ENCODE results near the gene SKA2.
"Not testable (repeated sequence)": the region's sequence is repeated elsewhere in the genome, so short reads cannot be mapped to it uniquely, and the experiment has no call there.

SKA2 gene

DNA sequence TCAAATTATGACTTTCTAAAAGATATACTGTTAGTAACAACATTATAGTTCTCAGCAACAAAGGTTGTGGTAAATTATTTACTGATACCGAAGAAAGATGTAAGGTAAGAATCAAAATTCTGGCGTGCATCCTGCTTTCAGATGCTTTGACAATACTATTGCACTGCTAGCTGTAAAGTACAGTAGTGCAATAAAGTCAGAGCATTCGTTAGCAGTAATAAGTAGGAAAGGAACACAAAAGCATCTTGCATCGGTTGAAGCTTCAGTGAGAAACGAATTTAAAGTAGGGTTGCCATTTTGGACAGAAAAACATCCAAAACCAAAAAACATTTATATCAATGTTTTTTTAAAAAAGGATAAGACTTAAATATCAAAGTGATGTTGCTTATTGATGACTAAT lies 4.0 kb downstream of the SKA2 start:
- no peak for DNase-seq

DNA sequence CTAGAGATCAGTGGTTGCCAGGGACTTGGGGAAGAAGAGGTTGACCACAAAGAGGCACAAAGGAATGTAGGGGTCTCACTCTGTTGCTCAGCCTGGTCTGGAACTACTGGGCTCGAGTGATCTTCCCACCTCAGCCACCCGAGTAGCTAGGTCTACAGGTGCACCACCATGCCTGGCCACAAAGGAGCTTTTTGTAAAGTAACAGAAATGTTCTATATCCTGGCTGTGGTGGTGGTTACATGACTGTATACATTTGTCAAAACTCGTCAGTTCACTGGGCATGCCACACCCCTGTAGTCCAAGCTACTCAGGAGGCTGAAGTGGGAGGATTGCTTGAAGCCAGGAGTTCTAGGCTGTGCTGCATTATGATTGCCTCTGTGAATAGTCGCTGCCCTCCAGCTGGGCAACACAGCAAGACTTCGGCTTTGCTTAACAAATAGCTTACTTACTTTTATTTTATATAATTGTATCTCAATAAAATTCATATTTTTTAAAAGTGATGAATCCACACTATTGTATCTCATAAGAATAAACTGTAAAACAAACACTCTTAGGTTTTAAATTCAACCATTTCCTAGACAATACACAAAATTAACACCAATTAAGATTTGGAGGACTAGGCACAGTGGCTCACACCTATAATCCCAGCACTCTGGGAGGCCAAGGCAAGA lies 5.0 kb downstream of the SKA2 start:
- no peak for DNase-seq

DNA sequence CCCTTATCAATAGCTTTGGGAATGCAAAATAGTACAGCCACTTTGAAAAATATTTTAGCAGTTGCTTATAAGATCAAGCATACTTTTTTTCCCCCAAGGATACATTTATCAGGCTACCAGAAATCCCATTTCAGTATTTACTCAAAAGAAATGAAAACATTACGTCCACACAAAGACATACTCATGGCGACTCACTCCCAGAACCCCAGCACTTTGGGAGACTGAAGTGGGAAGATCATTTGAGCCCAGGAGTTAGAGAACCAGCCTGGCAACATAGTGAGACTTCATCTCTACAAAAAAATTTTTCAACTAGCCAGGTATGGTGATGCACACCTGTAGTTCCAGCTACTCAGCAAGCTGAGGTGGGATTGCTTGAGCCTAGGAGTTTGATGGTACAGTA lies 5.9 kb downstream of the SKA2 start:
- no peak for DNase-seq

DNA sequence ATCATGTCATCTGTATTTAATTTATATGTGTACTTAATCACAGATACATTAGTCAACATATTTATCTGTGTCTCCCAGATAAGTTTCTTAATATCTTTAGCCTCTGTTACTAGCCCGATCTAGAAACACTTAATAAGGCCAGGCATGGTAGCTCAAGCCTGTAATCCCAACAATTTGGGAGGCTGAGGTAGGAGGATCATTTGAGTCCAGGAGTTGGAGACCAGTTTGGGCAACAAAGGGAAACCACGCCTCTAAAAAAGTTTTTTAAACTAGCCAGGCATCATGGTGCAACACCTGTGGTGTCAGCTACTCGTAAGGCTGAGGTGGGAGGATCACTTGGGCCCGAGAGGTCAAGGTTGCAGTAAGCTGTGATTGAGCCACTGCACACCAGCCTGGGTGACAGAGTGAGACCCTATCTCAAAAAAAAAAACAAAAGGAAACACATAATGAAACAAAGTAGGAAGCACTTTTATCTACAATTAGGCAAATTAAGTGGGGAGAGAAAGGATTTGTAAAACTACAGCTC lies 9.4 kb downstream of the SKA2 start:
- no peak for DNase-seq

DNA sequence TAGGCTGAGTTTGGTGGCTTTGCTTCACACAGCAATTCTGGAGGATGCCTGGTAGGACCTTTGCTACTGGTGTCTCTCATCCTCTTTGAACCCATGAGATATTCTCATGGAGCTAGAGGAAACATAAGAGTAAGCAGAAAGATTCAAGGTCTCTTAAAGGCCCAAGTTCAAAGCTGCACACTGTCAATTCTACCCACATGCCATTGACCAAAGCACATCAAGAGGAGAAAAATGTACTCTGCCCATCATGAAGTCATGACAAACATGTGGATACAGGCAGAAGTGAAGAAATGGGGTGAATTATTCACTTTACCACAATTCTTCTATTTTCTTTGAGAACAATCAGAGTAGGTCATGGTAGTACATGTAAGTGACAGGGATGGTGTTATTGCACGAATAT lies 13.1 kb downstream of the SKA2 start:
- no peak for DNase-seq

DNA sequence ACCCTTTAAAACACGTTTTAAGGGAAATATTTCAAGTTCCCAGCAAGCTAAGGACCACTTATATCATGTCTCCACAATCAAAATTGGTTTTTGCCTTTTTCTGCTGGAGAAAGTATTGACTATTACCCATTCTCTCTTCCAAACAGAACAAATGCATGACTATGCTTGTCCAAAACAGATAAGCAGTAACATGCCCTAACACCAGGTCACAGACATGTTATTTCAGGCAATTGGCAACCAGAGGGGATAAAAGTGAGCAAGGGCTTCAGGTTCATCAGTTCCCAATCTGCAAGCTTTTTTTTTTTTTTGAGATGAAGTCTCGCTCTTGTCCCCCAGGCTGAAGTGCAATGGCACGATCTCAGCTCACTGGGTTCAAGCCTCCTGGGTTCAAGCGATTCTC lies 15.0 kb downstream of the SKA2 start:
- no peak for DNase-seq

DNA sequence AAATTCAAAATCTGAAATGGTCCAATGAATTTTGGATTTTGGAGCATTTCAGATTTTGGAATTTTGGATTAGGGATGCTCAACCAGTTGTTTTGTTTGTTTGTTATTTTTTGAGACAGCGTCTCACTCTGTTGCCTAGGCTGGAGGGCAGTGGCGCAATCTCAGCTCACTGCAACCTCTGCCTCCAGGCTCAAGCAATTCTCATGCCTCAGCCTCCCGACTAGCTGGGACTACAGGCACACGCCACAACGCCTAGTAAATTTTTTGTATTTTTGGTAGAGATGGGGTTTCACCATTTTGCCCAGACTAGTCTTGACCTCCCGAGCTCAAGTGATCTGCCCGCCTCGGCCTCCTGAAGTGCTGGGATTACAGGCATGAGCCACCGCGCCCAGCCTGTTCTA lies 16.6 kb downstream of the SKA2 start:
- DNase-seq = not testable (repeated sequence)

DNA sequence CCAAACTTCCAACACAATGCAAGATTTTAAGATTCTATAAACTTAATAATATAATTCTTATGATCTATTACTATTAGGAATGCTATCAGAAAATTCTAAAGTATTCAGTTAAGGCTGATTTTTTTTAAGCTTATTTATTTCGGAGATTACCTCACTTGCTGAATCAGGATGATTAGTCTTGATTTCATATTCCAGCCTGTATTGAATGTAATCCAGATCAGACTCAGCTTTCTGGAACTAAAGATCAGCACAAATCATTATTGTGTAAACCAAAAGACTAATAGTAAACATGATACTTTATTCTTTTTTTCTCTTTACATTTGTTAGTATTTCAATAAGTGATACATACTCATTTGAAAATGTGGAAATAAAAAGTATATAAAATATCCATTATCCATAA lies 23.9 kb downstream of the SKA2 start:
- no peak for DNase-seq

DNA sequence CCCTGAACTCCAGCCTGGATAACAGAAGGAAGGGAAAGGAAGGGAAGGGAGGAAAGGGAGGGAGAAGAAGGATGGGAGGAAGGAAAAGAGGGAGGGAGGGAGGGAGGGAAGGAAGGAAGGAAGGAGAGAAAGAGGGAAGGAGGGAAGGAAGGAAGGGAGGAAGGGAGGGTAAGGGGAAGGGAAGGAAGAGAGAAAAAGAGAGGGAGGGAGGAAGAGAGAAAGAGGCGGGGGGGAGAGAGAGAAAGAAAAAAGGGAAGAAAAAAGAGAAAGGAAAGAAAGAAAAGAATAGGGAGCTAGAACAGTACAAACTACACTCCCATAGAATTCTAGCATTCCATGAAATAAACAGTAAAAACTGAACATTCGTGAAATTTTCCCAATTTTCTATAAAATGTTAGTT lies 25.2 kb downstream of the SKA2 start:
- no peak for DNase-seq

DNA sequence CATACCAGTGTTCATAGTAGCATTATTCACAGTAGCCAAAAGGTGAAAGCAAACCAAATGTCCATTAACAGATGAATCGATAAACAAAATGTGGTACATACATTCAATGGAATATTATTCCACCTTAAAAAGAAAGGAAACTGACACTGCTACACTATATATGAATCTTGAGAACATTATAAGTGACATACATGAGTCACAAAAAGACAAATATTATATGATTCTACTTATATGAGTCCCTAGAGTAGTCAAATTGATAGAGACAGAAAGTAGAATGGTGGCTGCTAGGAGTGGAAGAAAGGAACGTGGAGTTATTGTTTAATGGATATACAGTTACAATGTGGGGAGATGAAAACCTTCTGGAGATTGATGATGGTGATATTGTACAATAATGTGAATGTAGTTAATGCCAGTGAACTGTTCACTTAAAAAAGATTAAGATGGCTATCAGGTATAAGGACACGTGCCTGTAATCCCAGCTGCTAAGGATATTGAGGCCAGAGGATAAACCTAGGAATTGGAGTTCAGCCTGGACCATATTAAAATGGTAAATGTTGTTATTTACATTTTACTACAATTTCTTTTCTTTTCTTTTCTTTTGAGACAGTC lies 28.1 kb downstream of the SKA2 start:
- no peak for DNase-seq

DNA sequence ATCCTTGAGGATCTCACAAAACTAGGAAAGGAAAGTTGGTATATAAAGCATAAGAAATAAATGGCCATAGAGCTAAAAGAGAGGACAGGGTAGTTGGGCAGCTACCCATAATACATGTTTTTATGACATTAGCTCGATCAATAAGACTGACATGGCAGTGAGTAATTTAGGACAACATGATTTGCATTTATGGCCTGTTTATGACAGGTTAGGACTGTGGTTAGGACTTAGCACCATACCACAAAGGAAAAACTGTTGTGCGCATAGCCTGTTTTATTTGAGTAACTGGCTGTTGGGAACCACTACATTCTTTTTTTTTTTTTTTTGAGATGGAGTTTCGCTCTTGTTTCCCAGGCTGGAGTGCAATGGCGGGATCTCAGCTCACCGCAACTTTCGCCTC lies 30.3 kb downstream of the SKA2 start:
- no peak for DNase-seq

DNA sequence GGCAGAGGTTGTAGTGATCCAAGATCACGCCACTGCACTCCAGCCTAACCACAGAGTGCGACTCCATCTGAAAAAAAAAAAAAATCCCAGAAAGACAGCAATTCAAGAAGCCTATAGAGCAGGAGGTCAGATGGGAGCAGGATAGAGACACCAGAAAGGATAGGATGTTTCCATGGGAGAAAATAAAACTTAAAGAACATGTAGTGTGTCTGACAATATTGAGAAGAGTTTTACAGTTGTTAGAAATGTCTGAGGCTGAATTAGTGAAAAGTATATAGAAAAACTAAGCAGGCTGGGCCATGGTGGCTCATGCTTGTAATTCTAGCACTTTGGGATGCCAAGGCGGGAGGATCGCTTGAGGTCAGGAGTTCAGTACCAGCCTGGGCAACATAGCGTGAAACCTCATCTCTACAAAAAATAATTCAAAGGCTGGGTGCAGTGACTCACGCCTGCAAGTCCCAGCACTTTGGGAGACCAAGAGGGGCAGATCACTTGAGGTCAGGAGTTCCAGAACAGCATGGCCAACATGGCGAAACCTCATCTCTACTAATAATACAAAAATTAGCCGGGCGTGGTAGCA lies 33.0 kb downstream of the SKA2 start:
- no peak for DNase-seq

DNA sequence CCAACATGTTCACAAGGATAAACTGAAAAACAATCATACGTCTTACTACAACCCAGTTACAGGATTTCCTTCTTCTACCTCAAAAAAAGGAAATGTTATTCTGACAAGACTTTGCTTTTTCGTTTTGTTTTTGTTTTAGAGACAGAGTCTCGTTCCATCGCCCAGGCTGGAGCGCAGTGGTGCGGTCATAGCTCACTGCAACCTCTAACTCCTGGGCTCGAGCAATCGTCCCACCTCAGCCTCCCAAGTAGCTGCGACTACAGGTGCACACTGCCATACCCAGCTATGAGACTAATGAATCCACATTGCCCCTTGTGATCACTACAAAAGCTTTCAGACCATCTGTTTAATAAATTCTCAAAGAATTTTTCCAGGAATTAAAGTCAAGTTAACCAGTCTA lies 39.5 kb downstream of the SKA2 start:
- no peak for DNase-seq

DNA sequence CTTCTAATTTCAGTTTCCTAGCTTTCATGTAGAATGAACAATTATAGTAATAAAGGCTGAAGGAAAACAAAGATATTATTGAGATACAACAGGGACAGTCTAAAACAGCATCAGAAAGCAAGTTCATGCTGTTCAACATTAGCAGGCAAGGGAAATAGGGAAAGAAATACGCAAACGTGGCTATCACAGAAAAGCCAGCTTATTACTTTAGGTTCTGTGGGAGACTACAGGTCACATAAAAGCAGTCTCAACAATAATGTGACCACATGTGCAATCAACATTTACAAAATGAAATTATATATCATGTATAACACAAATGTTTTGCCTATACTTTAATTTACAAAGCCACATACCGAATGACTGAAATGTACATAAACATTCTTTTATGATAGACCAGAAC lies 43.4 kb downstream of the SKA2 start:
- DNase-seq = no peak

DNA sequence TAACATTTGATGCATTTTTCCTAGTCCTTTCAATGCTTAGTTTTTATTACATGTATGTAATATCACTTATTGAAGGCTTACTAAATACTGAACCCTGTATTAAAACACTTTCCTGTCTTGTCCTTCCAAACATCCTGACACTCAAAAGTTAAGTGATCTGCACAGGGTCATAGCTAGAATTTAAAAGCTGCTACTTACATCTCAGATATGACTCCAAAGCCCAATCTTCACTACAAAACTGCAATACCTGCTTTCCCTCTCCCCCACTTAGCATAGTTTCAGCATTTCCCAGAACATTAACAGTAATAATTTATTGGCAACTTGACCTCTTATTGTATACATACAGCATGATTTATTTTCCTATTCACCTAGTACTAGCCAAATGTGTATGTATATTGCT lies 44.0 kb downstream of the SKA2 start:
- no peak for DNase-seq

DNA sequence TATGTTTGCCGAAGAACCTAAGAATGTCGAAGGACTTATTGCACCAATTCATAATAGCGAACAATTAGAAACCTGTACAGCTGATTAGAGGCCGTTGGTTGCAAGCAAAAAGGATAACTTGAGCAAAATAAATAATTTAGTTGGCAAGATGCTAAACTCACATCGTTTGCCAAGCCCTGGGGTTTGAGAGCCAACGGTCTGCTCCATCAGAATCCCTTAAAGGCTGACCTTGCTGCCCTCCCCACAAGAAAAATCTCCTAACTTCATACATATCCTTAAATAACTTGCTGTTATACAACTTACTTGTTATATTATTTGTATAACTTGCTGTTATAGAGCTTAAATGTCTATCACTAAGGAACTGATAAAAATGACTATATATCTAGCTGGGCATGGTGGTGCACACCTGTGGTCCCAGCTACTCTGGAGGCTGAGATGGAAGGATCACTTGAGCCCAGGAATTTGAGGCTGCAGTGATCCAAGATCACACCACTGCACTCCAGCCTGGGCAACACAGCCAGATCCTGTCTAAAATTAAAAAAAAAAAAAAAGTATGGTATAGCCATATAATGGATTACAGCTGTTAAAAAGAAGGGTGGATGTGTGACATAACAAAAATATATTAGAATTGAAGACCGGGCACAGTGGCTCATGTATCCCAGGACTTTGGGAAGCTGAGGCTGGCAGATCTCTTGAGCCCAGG lies 46.4 kb downstream of the SKA2 start:
- no peak for DNase-seq

DNA sequence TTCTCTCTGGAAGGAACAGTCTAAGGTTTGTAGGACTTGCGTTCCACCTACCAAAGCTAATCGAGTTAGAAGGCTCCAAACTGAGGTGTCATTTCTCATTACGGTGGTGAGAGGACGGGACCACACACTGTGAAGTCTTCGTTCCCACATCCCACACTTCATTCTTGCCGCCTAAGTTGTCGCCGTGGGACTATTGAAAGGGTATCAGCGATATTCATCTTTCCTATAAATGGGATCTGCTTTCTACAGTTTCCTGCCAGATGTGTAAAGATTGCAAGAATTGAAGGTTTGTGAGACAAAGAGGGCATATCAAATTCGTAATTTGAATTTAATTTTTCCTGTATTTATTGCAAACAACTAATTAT lies 47.7 kb downstream of the SKA2 start:
- no peak for DNase-seq

DNA sequence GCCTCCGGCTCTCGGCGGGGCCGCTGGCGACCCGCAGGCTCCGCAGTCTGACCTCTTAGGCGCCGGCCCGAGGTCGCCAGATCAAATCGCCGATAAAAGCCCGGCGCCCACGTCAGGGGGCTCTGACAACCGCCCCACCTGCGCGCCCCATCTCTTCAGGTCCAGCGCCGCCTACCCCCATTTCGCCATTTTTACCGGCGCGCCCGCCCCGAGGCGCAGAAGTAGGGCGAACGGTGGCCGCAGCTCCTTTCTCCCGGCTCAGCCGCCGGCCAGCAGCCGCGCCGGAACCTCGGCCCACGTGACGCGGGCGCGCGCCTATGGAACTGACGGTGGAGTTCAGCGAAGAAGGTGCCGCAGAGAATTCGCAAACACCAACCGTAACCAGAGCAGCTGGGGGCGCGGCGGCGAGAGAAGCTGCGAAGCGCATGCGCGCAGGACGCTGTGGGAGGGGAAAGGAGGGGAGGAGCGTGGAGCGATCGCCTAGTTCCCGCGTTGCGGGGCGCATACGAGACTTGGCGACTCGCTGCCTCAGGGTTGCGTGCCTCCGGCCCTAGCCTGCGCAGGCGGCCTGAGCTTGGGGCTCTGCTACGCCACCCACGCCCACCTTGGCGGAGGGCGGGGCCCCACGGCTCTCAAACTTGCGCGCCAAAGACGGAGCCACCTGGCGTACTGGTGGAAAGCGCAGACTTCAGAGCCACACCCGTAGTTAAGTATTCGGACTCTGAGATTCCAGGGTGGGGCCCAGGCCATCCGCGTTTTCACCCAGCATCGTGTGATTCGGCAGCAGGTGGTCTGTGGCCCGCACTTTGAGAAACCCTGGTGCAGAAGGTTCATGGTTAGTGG lies 48.3 kb downstream of the SKA2 start, which contains the start of gene TRIM37:
Gene TRIM37, minus strand, starts transcription at position 418 of the 843 bp plus-strand sequence. CDS start 419 bp downstream, outside the sequence.
- peak; percentile 99 to 100 for DNase-seq

DNA sequence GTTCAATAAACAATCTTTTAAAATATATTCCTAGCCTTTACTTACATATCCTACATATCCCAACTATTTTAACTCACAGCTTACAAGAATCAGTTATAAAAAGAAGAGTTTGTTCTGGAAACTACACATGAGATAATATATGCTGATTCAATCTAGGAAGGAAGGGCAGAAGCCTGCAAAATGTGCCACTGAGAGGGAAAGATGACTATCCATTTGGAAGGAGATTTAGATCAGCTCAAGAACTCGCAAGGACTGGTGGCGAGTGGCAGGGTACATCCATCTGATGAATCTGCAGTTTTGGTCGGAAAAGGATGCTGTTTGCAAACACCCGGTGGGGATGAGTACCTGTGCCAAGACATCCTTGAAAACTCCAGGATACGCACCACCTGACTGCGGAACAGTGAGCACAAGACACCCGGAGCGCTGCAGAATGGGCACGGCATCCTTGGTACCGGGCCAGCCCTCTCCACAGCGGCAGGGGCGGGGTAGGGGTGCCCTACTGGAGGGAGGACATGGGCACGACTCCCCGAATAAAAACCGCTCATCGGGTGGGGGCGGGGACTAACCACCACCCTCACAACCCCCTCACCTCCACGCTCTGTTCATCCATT lies 49.0 kb downstream of the SKA2 start:
- peak; percentile 58 to 73 for DNase-seq

DNA sequence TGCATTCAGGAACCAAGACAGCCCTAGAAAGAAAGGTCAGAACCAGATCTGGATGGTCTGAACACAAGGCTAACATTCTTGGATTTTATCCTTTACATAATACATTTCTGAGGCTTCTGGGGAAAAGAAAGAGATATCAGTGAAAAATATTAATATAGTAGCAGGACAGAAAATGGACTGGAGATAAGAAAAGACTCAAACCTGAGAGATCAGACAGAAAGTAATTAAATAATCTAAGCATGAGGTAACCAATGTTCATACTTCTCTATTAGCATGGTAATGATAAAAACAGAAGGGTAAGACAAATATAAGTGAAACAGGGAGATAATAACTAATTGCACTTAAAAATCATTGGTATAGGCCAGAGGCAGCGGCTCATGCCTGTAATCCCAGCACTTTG lies 53.8 kb downstream of the SKA2 start:
- no peak for DNase-seq

DNA sequence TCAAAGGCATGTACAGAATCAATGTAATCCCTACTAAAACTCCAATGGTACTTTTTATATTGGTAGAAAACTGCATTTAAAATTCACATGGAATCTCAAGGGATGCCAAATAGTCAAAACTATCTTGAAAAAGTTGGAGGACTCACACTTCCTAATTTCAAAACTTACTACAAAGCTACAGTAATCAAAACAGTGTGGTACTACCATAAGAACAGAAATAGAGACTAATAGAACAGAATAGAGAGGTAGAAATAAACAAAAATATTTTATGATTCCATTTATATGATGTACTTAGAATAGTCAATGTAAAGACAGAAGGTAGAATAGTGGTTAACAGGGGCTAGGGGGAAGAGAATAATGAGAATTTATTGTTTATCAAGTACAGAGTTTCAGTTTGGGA lies 57.1 kb downstream of the SKA2 start:
- no peak for DNase-seq

DNA sequence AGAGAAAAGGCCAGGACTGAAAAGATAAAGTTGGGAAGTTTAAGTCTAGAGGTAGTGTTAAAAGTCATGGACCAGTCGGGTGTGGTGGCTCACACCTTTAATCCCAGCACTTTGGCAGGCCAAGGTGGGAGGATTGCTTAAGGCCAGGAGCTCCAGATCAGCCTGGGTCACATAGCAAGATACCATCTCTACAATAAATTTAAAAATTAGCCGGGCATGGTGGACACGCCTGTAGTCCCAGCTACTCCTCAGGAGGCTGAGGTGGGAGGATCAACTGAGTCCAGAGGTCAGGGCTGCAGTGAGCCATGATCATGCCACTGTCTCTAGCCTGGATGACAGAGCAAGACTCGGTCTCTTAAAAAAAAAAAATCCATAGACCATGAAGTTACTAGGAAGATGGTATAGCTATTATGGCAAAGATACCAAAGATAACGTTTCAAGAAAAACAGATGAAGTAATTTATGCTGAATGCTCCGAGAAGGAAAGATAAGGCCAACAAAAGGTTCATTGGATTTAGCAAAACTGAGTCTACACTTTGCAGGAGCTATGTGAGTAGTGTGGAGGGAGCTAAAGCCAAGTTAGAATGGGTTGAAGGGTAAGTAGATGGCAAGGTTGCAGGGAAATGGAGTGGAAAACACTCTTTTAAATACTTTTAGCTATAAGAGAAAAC lies 60.0 kb downstream of the SKA2 start:
- no peak for DNase-seq
